HG03378 (cell line): ENCODE data around the gene UBE3B.

Source experiments
- ATAC-seq: cut with Tn5 transposase; IDR thresholded peaks from one replicate; pipeline ENCODE4 v1.9.1; 2021; ENCODE audit warnings: mild to moderate bottlenecking, moderate library complexity; ENCODE audit not compliant: unreplicated experiment

The UBE3B gene

DNA sequence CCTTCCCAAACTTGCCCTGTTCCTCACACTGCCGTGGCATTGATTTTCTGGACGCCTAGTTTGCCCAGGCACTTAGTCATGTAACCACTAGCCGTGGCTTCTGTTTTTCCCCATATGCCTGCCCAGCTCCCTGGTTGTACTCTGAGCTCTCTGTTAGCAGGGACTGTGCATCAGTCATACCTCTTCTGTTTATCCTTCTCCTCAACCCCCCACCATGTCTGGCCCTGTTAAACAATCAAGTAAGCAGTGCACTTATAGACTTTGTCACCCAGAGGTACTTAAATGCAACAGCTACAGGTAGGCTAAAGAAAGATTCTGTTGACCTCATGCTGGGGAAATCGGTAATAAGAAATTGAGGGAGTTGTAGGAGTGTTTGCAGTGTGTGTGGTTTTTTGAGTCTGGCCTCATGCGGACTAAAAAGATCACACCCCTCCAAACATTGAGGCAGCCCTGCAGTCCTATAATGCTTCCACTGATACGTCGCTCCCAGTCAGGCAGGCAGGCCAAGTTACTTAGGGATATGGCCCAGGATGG, 17.0 kb downstream of the UBE3B start:
- ATAC-seq = no peak

DNA sequence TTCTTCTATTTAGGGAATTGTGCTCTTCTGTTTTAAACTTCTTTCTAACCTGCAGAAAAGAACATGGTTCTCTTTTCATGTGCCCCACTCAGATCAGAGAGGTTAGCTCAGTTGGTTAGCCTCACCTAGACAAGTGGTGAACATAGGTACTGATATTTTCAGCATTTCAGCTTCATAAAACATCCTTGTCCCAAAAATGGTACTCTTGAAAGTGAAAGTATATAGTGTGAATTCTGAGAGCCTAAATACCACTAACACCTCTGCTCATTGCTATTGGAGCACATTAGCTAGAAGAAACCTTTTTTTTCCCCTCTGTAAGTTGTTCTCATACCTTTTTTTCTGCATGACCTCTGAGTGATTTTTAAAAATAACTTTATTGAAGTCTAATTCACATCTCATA, 17.6 kb downstream of the UBE3B start:
- no peak for ATAC-seq

DNA sequence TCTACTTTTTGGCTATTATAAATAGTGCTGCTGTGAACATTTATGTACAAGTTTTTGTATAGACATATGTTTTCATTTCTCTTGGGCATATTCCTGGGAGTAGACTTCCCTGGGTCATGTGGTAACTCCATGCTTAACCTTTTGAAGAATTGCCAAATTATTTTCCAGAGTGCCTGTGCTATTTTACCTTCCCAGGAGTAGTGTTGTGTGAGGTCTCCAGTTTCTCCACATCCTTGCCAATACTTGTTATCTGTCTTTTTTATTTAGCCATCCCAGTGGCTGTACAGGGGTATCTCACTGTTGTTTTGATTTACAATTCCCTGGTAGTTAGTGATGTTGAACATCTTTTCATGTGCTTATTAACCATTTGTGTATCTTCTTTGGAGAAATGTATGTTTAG, 18.9 kb downstream of the UBE3B start:
- ATAC-seq = no peak

GRCh38 chr12:109497675-109498074, 20.2 kb downstream of the UBE3B start:
- ATAC-seq = no peak

DNA sequence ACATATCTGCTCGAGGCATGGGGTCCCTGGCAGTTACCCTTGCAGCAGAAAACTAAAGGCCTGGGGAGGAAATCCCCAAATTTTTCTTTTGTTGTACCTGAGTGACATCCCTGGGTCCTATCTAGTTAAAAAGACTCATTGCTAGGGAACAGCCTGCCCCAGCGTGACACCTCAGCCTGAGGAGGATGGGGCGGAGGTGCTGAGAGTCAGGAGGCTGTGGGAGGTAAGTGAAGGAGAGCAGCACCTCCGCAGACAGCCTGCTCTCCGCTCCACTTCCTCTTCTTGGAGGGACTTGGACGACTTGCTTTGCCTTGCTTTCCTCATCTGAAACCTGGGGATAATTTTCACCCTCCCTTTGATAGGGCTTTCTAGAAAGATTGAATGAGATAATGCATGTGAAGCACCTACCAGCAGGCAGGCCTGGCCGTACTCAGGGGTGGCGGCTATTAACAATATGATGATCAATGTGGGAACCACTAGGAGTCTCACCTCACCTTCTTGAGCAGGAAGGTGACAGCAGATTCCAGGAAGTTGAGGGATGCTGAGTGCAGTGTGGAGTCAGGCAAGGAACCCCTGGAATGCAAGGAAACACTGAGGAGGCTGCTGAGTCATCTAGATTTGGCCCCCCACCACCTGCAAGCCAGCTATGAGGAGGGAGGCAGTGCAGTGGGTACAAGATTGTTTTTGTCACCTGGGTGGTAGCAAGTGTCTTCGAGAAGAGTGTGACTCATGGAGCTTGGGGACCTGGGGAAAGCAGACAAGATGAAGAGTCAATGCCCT, 23.2 kb downstream of the UBE3B start:
- ATAC-seq = no peak

DNA sequence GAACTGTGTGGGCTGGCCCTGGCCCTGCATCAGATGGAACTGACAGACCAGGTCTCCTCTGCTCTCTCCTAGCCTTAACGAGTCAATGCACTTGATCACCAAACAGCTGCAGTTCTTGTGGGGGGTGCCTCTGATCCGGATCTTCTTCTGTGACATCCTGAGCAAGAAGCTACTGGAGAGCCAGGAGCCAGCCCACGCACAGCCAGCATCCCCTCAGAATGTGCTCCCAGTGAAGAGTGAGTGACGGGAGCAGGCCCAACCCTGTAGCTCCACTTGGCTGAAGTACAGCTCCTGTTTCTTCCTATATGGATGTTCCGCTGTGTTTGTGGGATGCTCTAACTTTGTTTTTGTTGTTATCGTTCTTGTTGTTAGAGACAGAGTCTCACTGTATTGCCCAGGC, 23.9 kb downstream of the UBE3B start:
- no peak for ATAC-seq

DNA sequence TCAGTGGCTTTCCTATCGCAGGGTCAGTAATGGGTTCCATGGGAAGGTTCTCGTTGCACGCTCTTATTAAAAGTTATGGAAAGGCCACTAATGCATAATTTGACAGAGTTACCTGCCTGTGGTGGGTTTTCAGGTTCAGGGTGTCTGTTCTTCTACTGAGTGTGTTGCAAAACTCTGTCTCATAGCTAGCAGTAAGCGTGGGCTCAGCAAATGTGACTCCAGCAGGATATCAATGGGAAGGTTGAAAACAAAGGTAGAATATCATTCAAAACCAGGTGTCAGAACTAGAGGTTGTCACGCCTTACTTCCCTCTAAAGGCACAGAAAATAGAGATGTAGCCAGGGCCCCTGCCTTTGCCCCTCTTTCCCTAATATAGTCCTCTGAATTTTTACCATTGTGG, 24.9 kb downstream of the UBE3B start:
- no peak for ATAC-seq

GRCh38 chr12:109503611-109504010, 26.2 kb downstream of the UBE3B start:
- ATAC-seq = no peak

GRCh38 chr12:109504068-109504467, 26.6 kb downstream of the UBE3B start:
- no peak for ATAC-seq

DNA sequence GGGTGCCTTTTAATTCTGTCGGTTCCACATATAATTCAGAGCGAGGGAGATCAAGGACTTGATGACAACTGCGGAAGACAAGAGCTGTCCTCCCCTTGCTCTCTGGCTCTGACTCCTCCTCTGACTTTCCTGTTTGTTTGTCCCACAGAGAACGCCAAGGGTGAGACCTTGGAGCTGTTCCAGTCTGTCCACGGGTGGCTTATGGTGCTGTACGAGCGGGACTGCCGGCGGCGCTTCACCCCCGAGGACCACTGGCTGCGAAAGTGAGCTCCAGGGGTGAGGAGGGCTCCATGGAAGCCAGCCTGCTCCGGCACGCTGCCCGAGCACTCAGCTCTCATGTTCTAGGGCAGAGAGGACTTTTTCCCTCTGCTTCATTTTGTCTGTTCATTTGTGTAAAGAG, 32.8 kb downstream of the UBE3B start:
- ATAC-seq = no peak

DNA sequence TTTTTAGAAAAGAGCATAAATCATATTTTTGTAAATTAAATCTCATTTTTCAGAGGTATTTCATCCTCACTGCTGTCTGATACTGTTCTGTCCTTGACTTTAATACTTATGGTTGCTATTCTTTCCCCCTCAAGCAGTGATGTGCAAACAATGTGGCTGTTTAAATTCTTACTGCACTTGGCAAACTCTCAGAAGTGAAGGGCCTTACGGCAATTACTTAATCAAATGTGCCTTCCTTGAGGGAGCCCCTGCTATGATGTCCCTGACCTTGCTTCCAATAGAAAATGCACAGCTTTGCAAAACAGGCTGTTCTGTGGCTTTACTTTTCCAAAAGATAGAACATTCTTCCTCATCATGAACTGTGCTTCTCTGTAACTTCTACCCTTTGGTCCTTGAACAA, 35.2 kb downstream of the UBE3B start:
- no peak for ATAC-seq

DNA sequence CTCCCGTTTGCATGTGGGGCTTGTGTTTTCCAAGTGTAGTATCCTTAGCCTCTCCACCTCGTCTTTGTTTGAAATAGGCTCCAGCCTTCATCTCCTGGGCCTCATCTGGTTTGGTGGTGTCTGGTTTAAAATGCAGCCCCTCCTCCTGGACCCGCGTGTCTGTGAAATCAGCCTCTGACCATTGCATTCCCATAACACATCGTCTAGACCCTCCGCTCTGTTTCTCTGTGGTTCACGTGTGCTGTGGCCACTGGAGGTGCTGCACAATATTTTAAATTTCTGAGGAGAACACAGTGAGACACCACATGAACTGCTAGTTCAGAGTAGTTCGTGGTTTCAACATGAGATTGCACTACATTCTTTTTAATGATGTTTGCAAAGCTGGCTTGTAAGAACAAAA, 35.6 kb downstream of the UBE3B start:
- ATAC-seq = no peak

- ATAC-seq = no peak
These were observed 36.5 kb downstream of the UBE3B start for GRCh38 chr12:109513977-109514376.

GRCh38 chr12:109517619-109518018, 40.2 kb downstream of the UBE3B start:
- no peak for ATAC-seq

- ATAC-seq = no peak
These were observed 41.6 kb downstream of the UBE3B start for GRCh38 chr12:109518820-109519665.

GRCh38 chr12:109519787-109520186, 42.4 kb downstream of the UBE3B start:
- no peak for ATAC-seq

DNA sequence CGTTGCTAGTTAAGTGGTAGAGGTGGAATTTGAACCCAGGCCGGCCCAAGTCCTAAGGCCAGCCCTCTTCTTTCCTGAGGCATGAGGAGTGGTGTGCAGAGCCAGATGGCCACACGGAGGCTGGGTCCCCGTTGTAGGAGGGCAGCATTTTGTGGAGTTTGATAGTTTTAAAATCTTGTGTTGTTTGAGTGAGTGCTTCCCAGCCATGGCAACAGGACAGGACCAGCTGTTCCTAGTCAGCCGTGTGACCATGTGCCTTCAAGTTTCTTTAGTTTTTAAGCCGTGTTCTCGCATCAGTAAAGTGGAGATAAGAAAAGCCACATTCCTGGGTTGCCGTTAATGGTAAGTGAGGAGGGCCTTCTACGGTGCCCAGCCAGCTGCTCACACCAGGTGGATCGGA, 44.4 kb downstream of the UBE3B start:
- ATAC-seq = no peak

- ATAC-seq = no peak
These were observed 45.6 kb downstream of the UBE3B start for GRCh38 chr12:109523071-109523470.

DNA sequence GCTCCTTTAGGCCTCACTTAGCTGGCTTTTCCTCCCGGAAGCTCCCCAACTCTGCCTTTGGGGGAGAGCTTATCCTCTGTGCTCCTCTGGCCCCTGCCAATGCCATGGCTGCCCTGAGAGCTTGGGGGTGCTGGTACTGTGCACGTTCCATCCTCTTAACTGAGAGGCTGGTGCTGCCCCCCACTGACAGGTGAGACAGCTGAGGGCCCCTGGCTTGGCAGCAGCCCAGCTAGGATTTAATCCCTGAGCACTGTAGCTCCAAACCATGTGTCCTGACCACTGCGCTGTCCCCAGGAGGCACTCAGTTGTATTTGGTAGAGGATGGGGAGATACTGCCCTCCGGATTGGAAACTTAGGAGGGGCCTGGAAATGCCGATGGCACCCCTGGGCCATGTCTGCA, 46.1 kb downstream of the UBE3B start:
- no peak for ATAC-seq

GRCh38 chr12:109524466-109525278, 47.2 kb downstream of the UBE3B start:
- no peak for ATAC-seq

DNA sequence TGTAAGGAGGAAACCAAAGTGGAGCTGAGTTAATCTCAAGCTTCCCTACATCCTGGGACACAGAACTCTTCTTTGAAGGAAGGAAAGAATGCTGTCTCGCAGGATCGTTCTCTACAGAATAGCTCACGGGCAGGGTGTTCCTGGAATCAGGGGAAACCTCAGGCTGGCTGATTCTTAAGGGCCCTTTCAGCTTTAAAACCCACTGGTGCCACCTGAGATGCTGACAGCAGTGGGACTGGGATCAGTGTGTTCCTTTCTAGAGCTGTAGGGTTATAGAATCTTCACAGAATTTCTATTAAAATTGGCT, 47.8 kb downstream of the UBE3B start:
- no peak for ATAC-seq
